Kidney tubule cell (primary cell): ENCODE measurements around the gene INTS7.

Experiments used
- DNase-seq: peaks from one replicate; pipeline ENCODE4 v3.0.0-alpha.2; 2018; ENCODE audit warnings: low spot score

The INTS7 gene

GRCh38 chr1:211908951-211909350 lies 126.4 kb downstream of the INTS7 start:
- DNase-seq = no peak

- DNase-seq = no peak
Measured at GRCh38 chr1:211908453-211908852, 126.9 kb downstream of the INTS7 start.

GRCh38 chr1:211903490-211904245 lies 131.7 kb downstream of the INTS7 start:
- no peak for DNase-seq

- DNase-seq = no peak
Measured at GRCh38 chr1:211902624-211903291, 132.6 kb downstream of the INTS7 start.

- DNase-seq = no peak
Measured at GRCh38 chr1:211901945-211902344, 133.4 kb downstream of the INTS7 start.

- DNase-seq = no peak
Measured at GRCh38 chr1:211900441-211900840, 134.9 kb downstream of the INTS7 start.

- no peak for DNase-seq
Measured at GRCh38 chr1:211896958-211897357, 138.4 kb downstream of the INTS7 start.

GRCh38 chr1:211895126-211895759 lies 140.1 kb downstream of the INTS7 start:
- no peak for DNase-seq

GRCh38 chr1:211894312-211894711 lies 141.0 kb downstream of the INTS7 start:
- DNase-seq = no peak

GRCh38 chr1:211893260-211893659 lies 142.1 kb downstream of the INTS7 start:
- no peak for DNase-seq

- no peak for DNase-seq
Measured at GRCh38 chr1:211892577-211892976, 142.8 kb downstream of the INTS7 start.

GRCh38 chr1:211891708-211892107 lies 143.6 kb downstream of the INTS7 start:
- DNase-seq = no peak
